ENCODE measurements around the gene SDK1.
"Not testable (repeated sequence)": the region's sequence is repeated elsewhere in the genome, so short reads cannot be mapped to it uniquely, and the experiment has no call there.

DNA sequence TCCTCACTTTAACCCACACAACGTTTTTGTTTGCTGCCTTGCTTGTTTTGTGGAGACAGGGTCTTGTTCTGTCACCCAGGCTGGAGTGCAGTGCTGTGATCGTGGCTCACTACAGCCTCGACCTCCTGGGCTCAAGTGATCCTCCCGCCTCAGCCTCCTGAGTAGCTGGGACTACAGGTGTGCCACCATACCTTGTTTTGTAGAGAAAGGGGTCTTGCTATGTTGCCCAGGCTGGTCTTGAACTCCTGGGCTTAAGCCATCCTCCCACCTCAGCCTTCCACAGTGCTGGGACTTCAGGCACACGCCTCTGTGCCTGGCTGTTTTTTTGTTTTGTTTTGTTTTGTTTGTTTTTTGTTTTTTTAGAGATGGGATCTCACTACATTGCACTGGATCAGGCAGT lies 935.8 kb downstream of the SDK1 start:
- TF ChIP-seq CTCF, POLR2A (IDR thresholded peaks at IDR 0.05): not testable (repeated sequence)
